Stimulated activated CD8-positive, alpha-beta memory T cell treated with anti-CD3 and anti-CD28 coated beads, Interleukin-2, amount 100 ng/mL, for 48 hours (primary cell): ENCODE data around the gene SLC15A1.

Experiments used
- DNase-seq, 2 donors: peaks; one replicate each; pipeline ENCODE4 v3.0.0-alpha.2; 2020; ENCODE audit warnings: low read depth in 2 of 2

SLC15A1 gene

GRCh38 chr13:98752467-98753290 is at the start of gene SLC15A1:
SLC15A1 (minus strand) TSS chr13:98752672; CDS start chr13:98752598, 74 bp downstream.
- DNase-seq = no peak

GRCh38 chr13:98801626-98802418 is 49.4 kb upstream of the SLC15A1 start:
- DNase-seq = no peak

GRCh38 chr13:98800078-98800477 is 47.6 kb upstream of the SLC15A1 start:
- DNase-seq = no peak

GRCh38 chr13:98798849-98799645 is 46.6 kb upstream of the SLC15A1 start:
- DNase-seq = no peak

GRCh38 chr13:98797456-98797855 is 45.0 kb upstream of the SLC15A1 start:
- DNase-seq = no peak

- no peak for DNase-seq
Measured at GRCh38 chr13:98796798-98797197, 44.3 kb upstream of the SLC15A1 start.

- DNase-seq = no peak
Measured at GRCh38 chr13:98796191-98796590, 43.7 kb upstream of the SLC15A1 start.

GRCh38 chr13:98795220-98795619 is 42.7 kb upstream of the SLC15A1 start:
- DNase-seq = no peak

GRCh38 chr13:98794498-98794897 is 42.0 kb upstream of the SLC15A1 start:
- DNase-seq = no peak

GRCh38 chr13:98792785-98793495 is 40.5 kb upstream of the SLC15A1 start:
- no peak for DNase-seq

- DNase-seq = no peak
Measured at GRCh38 chr13:98792321-98792720, 39.8 kb upstream of the SLC15A1 start.

- no peak for DNase-seq
Measured at GRCh38 chr13:98791611-98792010, 39.1 kb upstream of the SLC15A1 start.

- DNase-seq = no peak
Measured at GRCh38 chr13:98787996-98788395, 35.5 kb upstream of the SLC15A1 start.

- no peak for DNase-seq
Measured at GRCh38 chr13:98787173-98787572, 34.7 kb upstream of the SLC15A1 start.

GRCh38 chr13:98786023-98786422 is 33.6 kb upstream of the SLC15A1 start:
- DNase-seq = no peak

- no peak for DNase-seq
Measured at GRCh38 chr13:98785405-98785804, 32.9 kb upstream of the SLC15A1 start.

GRCh38 chr13:98784666-98785065 is 32.2 kb upstream of the SLC15A1 start:
- DNase-seq = no peak

- no peak for DNase-seq
Measured at GRCh38 chr13:98783856-98784478, 31.5 kb upstream of the SLC15A1 start.

- DNase-seq = no peak
Measured at GRCh38 chr13:98782654-98783053, 30.2 kb upstream of the SLC15A1 start.

GRCh38 chr13:98781905-98782304 is 29.4 kb upstream of the SLC15A1 start:
- DNase-seq = no peak

GRCh38 chr13:98781470-98781869 is 29.0 kb upstream of the SLC15A1 start:
- no peak for DNase-seq
